ENCODE measurements around the gene ZBTB20.
"Not testable (repeated sequence)": the region's sequence is repeated elsewhere in the genome, so short reads cannot be mapped to it uniquely, and the experiment has no call there.

Gene ZBTB20

DNA sequence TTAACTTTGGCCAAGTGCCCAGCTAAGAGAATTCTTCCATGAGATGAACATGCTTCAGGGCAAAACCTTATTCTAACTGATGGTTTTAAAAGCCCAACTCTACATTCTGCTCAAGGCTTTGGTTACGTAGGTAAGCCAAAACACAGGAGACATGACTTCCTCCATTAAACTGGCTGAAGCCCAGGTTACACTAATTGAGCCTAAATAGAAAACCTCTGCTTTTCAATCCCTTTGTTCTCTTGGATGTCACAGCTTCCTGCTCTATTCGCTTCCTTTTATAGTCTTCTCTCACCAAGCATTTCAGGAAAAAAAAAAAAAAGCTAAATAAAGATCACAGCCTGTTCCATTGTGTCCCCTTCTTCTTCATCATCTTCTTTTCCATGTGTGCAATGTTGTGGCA is 432.9 kb downstream of the ZBTB20 start:
- DNase-seq (ENCODE audit: low spot score), result no peak

DNA sequence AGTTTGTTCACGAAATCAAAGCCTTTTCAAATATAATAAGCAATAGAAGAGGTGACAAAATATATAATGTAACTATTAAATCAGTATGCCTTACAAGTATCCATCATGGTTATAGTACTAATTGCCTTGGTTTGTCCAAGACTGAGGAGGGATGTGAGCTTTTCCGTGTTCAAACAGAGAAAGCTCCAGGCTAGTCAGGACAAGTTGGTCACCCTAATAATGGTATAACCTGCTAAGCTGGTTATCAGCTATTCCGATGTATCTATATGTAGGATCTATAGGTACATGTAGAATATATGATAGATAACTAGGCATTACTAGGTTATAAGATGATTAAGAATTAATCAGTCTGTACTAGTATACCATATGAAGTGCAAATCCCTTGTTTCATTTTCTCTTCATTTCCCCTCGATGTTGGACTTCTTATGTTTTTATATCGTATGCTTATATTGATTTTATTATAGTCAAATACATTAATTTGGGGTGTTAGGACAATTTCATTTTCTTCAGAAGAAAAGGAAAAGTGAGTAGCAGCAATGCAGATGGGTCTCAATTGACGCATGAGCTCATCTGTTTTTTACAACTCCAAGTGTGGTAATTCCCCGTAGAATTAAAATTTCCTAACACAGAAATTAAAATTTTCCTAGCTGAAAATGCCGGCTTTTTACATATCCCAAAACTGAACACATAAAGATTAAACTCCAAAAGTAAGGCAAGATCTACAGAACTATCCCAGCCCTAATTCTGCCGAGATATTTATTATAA is 434.2 kb downstream of the ZBTB20 start:
- no peak for DNase-seq (ENCODE audit: low spot score)

DNA sequence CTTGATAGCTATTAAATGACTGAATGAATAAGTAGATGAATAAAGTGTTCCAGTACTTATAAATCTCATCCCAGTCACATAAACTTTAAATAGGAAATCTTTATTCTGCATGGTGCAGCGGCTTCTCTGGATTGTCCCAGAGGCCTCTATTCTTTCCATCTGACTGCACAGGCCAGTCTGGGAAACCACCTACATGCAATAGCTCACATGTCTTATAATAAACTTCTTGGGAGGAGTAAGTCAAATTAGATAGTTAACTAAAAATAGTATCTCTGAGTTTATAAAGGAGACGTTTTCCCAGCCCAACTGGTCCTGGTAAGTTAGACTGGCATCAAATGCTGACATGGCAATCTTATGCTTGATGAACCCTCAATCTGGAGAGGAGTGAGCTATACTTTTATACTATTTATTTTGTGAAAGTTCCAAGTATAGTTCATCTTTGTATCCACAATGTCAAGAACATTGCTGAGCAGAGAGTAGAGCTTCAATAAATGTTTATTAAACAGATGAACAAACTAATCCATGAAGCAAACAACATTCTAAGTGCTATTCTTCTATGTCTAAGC is 435.7 kb downstream of the ZBTB20 start:
- DNase-seq (ENCODE audit: low spot score), result no peak

DNA sequence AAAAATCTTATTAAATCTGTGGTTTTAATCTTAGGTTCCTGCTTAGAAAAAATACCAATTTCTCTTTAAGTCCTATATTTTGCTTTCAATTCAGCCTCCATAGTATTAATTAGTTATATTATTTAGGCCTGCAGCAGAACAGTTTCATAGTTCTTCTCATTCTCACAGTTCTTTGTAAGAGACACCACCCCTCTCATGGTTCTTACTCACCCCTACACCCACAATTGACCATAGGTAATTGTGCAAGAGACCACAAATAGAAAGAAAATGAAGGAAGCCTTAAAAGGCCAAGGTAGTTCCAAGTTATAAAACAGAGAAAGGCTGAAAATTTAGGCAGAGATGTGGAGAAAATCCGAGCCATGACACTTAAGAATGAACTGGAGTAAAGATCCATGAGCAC is 438.0 kb downstream of the ZBTB20 start:
- DNase-seq (ENCODE audit: low spot score), result no peak

DNA sequence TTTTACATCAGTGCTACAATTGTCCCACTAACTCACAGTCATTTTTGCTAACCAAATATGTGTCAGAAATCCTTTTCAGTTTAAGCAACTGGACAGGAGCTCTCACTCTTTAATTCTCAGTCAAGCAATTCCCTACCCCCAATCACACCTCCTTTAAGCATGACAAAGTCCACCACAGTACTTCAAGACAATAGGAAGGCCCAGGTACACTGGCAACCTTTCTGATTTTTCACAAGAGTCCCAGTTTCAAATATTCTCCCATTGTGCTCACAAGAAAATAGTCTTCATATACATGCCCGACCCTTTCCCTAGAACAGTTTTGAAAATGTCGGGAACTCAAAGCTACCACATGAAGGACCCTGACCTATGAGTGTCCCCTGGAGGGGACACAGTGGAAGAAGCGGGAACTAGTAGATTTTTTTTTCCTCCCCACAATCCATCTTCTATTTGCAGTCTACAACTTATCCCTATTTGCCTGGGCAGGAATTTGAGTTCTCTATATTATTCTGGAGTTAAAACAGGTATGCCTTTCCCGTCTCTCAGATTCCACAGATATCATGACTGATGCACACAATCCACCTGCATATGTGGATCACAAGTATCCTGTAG is 439.7 kb downstream of the ZBTB20 start:
- DNase-seq (ENCODE audit: low spot score), result no peak

DNA sequence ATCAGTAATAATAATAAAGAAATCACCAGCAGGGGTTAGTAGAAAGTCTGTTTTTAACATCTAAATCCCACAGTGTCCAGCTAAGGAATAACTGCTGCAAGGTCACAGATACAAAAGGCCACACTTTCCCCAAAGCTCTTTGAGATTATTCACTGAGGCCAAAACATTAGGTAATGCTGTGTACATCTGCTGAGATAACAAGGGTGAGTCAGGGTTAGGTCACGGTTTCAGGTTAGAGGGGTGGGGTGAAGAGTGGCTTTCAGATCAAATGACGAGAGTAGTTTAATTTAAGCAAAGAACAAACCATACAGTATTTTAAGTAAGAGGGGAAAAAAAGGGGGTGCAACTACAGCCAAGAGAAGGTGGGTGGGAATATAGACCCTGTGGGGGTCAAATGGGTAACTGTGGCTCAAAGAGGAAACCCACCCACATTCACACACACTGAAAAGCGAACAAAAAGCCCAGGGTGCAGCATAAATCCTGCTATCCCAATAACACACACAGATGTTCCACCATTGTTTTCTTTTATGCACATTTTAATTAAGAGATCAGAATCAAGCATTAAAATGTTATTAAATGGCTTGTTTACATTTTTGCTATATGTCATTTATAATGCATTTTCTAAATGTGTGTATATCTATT is 440.4 kb downstream of the ZBTB20 start:
- no peak for DNase-seq (ENCODE audit: low spot score)

DNA sequence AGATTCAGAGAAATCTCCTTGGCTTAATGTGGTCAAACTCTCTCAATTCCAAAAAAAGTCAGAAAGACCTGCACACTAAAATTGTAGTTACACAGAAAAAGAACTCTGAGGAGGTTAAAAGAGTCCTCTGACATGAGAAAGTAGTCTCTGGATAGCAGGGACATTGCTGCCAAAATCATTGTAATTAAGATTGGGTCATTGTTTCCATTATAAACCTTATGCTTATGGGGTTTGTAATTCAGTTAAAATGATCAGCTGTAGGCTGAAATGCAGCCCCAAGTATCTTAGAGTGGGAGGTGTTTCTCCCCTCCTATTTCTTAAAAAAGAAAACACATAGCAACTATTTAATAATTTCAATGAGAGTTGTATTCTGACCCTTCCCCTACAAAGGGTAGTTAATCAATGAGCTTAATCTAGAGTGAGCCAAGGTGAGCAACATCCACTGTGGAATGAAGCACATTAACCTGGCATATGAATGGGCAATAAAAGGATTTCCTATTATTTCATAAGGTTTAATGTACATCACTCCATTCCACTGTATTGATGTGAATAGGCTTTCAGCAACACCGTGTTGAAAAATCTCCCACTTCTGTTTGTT is 446.4 kb downstream of the ZBTB20 start:
- DNase-seq (ENCODE audit: low spot score), result no peak

DNA sequence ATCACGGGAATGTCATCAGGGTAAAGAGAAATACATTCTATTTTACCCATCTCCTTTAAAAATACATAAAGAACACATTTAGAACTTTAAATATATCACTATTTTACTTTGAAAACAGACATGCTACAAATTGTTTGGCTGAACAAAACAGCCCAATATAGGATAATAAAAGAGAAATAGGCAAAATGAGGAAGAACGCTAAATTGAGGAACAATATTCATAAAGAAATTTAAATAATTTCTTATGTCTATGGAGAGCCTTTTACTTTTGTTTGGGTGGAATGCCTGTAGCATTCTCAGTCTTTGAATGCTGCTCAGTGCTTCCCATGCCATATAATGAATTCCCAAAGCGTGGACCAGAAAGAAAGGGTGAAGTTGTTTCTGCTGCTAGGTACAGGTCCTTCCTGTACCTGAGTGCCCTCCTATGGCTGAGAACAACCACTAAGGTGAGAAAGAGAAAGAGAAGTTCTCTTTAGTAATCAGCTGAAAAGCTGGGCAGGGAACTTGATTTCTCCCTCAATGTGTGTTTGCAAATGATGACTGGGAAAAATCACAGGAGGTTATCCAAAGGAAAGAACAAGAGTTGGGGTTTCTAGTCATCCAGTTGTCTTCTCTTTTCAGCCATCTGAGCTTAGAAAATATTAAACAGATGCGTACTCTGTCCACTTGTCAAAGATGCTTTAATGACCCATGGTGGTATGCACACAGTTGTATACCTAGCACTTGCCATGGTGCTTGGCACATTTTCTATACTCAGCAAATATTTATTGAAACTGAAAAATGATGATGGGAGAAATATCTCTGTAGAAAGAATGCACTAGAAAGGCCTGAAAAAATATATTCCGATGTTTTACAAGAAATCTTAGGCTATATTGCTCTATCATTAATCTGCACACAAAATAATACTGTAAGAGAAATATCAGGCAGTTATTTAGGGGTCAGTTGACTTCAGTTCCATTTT is 448.7 kb downstream of the ZBTB20 start:
- DNase-seq (ENCODE audit: low spot score), result no peak

DNA sequence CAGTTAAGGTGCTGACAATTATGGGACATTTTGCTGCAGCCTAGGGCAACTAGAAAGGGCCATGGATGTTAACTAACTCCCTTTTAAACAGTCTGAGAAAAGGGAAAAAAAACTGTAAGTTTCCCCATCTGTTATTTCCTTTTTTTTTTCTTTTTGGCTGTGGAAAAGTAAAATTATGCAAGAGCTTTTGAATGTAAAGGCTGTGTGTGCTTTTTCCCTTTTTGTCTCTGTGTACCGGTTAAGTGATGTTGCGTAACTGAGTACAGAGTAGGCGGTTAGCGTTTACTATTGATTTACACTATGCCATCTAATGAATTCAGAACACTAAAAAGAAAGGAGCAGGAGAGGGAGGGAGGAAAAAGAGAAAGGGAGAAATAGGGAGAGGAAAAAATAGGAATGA is 449.7 kb downstream of the ZBTB20 start:
- DNase-seq (ENCODE audit: low spot score), result no peak

DNA sequence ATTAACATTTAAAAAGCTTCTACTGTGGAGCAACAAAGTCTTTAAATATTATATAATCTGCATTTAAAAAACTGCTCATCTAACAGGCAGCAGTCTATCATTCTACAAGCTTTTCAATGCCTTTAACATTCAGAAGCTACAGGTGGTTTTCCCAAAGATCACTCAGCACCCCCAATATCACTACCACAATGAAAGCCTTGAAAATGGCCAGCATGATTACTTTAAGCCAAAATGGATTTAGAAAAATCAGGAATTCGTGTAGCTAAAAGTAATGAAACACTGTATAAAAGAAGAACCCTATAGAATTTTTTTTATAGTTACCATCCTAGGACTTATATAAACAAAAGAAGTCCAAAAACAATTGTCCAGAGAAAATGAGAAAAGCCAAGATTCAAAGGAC is 452.8 kb downstream of the ZBTB20 start:
- no peak for DNase-seq (ENCODE audit: low spot score)

DNA sequence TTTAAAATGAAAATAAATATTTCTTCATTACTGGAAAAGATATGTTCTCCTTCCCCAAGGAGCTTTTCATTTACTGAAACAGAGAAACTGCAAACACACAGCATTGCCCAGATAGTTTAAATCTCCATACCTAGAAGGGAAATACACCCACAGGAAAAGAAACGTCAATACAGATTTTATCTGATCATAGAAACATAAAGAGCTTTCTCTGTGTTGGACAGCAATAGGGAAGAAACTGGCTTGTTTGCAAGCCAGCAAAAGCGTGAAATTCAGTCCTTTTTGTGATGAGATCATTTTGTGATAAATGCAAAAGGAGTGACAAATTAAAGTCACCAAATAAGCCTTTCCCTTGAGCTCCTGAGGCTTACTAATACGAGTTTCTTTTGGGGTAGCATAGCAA is 455.2 kb downstream of the ZBTB20 start:
- no peak for DNase-seq (ENCODE audit: low spot score)

DNA sequence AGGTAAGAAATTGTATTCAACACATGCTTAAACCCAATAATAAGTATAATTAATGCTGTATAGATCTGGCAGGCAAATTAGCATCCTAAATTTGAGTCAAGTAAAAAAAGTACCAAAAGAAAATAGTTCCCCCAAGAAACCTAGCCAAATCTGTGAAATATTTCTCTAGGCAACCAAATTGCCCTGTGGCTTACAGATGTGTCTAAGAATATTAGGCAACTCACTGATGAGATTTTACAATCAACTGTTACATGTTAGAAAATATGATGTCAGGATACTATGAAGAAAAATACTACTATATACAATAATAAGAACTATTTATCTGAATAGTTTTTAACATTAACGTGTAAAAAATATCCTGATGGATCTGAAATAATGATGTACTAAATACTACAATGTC is 456.2 kb downstream of the ZBTB20 start:
- no peak for DNase-seq (ENCODE audit: low spot score)

DNA sequence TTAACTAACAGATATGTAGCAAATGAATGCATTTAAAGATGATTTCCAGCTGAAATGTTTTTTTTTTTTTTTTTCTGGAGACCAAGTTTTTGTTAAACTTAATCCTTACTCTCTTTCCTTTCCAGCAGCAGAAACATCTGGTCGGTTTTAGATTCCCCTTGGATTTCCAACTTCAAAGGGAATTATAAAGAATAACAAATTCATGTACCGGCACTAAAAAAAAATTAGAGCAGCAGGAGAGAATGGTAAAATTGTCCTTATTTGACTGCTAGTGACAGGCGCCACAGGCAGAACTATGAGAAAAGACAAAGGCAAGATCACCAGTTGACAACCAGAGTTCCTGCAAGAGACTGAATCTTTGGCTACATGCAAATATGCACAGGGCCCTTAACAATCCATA is 459.9 kb downstream of the ZBTB20 start:
- no peak for DNase-seq (ENCODE audit: low spot score)

DNA sequence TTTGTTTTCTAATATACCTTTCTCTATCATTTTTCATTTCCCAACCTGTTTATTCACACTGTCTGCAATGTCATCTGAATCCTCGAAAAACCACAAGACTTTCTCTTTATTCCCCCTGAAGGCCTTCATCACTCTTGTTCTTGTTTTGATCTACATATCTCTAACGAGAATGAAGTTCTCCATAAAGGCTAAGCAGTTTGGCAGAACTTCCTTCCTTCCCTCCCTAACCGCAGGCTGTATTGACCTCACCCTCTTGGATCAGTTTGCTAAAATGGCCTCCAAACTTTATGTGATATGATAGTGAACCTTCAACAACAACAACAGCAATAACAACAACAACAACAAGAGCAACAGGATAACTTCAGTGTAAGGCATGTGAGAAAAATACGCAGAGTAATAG is 460.5 kb downstream of the ZBTB20 start:
- no peak for DNase-seq (ENCODE audit: low spot score)

DNA sequence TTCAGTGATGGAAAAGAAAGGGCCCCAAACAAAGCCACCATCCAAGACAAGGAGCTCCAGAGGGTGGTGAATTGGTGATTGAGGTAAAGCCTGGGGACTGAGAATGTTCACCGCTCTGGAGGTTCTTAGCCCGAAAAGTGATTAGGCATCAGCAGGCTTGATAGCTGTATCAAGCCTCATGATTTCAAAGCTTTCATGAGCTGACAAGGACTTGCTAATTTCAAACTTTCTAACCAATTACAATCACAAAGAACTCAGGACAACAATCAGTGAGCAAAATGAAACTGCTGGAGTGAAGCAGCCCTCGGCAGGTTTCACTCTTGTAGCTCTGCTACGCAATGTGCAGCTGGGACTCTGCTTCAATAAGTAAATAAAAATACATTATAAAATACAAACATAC is 461.9 kb downstream of the ZBTB20 start:
- no peak for DNase-seq (ENCODE audit: low spot score)

DNA sequence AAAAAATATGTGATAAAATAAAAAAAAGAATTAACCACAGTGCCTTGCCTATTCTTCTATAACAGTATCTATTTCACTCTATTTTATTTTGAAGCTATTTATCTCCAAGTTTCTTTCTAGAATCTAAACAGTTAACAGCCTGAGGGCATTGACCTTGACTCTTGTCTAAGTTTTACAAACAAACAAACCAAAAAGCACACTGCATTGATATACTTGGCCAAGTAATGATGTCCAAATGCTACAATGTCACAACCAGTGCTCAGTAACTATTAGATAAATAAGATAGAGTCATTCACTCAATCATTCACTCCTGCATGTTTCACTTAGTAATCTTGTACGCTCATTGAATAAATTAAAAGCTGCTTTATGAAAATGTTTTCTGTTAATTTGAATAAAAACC is 466.8 kb downstream of the ZBTB20 start:
- DNase-seq (ENCODE audit: low spot score), result no peak

DNA sequence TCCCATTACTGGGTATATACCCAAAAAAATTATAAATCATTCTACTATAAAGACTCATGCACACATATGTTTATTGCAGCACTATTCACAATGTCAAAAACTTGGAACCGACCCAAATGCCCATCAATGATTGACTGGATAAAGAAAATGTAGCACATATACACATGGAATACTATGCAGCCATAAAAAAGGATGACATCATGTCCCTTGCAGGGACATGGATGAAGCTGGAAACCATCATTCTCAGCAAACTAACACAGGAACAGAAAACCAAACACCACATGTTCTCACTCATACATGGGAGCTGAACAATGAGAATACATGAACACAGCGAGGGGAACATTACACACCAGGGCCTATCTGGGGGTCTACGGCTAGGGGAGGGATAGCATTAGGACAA is 467.3 kb downstream of the ZBTB20 start:
- DNase-seq (ENCODE audit: low spot score), result not testable (repeated sequence)

DNA sequence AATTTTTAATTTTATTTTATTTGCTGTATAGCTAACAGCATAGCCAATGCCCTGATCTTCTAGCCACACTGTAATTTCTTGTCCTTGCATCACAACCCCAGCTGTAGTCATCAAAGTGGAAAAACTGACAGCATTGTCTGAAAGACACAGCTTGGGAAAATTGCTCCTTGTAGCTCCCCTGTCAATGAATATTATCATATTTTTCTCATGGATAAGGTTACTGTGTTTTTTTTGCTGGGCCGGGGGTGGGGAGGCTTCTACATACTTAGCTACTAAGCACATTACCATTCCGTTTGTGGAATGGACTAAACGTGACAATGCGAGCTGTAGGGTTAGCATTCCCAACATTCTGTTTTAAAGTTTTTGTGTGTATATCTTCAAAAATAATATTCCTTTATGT is 472.0 kb downstream of the ZBTB20 start:
- DNase-seq (ENCODE audit: low spot score), result no peak

DNA sequence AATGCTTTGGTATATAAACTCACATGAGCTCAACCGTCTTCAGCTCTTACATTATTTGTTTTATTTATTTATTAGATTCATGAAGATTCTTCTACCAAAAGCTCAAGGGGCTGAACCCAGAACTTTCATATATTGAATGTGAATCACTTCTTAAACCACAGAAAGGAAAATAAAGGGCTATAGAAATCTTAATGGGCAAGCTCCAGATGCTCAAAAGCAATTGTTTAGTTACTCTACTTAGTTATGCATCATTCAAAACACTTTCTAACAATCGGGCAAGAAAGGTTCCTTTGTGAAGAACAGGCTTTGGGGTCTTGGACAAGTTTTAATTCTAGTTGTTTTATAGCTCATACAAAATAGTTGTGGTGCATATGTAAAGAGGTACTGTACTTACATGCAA is 473.1 kb downstream of the ZBTB20 start:
- DNase-seq (ENCODE audit: low spot score), result no peak

DNA sequence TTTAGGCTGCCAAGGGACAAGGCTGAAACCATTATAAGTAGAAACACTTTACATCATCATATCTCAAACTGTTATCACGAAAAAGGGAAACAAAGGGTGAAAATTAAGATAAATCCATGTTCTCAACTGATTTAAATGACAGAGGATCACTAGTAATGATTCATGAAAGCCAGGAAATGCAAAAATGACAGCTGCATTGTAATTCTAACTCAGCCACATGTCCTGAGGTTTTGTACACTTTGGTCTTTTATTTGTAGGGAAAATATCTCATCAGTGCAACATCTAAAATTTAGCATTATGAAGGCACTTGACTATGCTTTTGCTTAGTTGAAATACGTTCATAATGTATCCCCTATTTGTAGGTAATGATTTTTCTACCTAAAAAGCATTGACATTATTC is 473.6 kb downstream of the ZBTB20 start:
- no peak for DNase-seq (ENCODE audit: low spot score)

DNA sequence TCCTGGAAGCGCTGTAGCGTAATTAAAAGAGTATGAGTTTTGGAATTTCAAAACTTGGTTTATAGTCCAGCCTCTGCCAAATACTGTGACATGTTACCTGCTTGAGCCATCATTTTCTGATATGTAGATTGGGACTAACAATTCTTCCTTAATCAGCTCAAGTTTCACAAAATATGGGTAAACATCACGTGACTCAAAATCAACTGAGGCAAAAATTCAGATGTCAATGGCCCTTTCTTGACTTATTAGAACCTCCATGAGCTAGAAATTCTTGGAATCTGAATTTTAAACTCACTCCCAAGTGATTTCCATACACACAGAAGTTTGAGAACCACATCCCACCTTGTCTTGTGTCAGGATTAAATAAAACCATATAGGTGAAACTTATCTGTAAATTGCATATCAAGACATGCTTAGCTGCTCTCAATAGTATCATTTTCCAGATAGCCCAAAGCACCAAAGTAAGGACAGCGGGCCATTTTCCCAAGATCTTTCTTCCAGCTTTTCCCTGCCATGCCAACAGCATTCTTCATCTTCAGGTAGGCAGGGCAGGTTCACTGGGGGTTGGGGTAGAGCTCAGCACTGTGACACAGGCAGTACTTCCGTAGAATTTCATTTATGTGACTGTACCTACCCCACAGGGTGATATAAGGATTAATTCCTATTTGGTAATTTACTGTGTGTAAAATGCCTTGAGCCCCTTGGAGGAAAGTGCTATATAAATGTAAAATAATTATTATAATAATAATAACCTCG is 474.2 kb downstream of the ZBTB20 start:
- no peak for DNase-seq (ENCODE audit: low spot score)

Data from hematopoietic multipotent progenitor cell treated with erythropoietin and hydrocortisone succinate and interleukin-3 and kit ligand, for 17 days (in vitro differentiated cells).